Measurements from ENCODE around the gene DIDO1.

DIDO1 gene

DNA sequence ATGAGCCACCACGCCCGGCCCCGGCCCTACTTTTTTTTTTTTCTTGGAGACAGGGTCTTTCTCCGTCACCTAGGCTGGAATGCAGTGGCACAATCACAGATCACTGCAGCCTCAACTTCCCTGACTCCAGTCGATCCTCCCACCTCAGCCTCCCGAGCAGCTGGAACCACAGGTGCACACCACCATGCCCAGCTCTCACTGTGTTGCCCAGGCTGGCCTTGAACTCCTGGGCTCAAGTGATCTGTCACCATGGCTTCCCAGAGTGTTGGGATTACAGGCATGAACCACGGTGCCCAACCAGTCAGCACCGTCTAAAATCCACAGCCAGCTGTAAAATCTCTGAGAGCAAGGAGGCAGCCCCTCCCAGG, 43.6 kb upstream of the DIDO1 start:
- TF ChIP-seq, protein P1, sequence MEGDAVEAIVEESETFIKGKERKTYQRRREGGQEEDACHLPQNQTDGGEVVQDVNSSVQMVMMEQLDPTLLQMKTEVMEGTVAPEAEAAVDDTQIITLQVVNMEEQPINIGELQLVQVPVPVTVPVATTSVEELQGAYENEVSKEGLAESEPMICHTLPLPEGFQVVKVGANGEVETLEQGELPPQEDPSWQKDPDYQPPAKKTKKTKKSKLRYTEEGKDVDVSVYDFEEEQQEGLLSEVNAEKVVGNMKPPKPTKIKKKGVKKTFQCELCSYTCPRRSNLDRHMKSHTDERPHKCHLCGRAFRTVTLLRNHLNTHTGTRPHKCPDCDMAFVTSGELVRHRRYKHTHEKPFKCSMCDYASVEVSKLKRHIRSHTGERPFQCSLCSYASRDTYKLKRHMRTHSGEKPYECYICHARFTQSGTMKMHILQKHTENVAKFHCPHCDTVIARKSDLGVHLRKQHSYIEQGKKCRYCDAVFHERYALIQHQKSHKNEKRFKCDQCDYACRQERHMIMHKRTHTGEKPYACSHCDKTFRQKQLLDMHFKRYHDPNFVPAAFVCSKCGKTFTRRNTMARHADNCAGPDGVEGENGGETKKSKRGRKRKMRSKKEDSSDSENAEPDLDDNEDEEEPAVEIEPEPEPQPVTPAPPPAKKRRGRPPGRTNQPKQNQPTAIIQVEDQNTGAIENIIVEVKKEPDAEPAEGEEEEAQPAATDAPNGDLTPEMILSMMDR (IDR thresholded peaks at IDR 0.05) = no peak

DNA sequence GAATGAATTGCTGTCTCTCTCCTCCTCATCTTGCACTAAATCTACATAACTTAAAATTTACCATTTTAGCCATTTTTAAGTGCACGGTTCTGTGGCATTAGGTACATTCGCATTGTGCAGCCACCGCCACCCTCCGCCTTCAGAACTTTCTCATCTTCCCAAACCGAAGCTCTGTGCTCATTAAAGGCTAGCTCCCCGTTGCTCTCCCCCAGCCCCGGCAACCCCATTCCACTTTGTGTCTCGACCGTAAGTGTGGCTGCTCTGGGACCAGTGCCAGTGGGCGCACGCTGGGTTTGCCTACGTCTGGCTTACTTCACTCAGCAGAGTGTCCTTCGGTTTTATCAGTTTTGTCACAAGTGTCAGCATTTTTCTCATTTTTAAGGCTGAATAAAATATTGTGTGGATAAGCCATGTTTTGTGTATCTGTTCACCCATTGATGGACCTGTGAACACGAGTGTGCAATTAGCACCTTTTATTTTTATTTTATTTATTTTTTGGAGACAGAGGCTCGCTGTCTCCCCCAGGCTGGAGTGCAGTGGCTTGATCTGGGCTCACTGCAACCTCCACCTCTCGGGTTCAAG, 43.0 kb upstream of the DIDO1 start:
- TF ChIP-seq, protein P1 (IDR thresholded peaks at IDR 0.05) = no peak

DNA sequence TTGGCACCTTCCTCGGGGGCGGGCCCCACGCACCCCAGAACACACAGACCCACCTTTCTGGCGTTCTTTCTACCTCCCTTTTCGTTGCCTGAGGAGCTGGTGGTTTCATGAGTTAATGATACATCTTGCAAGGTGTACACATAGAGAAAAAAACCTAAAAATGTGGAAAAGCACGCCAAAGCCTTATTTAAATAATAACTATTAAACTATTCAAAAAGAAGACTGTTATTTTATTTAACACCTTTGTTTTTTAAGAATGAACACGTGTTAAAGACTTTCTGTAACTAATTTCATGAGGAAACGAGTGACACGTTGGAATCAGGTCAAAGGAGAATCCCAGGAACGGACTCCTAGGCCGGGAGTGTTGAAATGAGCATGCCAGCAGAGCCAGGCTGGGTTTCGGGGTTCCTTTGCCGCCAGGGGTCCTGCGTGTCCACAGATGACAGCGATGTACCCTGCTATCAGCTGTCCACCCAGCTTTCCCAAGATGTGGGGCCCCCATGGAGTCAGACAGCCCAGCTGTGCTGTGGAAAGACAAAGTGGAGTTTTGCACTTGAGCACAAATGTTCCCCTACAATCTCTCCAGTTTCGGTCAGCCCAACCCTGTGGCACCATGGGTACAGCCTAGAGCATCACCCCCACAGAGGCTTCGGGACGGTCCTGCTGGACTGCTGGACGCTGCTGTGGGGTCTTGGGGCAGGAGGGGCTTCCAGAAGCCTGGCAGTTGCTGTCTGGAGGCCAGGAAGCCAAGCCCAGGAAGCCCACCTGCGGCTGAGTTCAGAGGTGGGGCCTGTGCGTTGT, 42.3 kb upstream of the DIDO1 start:
- TF ChIP-seq, protein P1 (IDR thresholded peaks at IDR 0.05) = no peak

DNA sequence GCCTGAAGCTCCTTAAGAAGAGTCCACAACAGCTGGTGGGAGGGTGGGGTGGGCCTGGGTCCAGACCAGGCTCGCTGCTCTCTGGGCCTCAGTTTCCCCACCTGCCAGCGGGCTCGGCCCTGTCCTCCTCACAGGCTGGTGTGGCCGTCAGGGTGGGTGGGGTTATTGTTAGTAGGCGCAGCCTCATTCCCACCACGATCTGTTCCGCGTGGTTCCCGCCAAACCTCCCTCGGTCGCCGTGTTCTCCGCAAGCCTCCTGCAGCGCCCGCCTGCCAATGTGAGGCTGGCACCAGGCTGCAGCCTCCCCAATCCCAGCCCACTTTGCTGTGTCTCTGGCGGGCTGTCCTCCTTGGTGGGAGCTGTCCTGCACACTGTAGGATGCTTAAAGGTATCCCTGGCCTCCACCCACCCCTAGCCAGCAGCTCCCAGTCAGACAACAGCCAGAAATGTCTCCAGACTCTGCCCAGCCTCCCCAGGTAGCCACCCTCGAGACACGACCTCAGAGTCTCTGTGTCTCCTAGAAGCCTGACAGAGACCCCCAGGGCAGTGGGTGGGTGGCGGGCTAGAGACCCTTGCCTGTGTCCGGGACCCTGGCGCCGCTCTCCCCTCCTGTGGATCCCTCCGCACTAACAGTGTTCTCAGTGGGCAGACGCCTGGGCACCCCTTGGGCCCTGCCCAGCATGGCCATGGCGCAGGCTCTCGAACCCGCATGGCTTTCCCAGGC, 41.5 kb upstream of the DIDO1 start:
- TF ChIP-seq, protein P1 (IDR thresholded peaks at IDR 0.05) = no peak

DNA sequence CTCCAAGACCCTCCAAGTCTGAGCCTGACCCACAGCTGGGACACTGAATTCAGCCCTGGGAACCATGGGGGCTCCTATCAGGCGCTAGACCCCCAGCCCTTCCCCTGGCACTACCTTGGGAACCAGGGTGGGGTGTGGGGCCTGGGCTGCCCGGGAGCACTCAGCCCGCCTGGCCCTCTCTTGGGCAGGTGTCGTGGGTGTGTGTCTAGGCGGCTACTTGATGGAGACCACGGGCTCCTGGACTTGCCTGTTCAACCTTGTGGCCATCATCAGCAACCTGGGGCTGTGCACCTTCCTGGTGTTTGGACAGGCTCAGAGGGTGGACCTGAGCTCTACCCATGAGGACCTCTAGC, 40.8 kb upstream of the DIDO1 start:
- TF ChIP-seq, protein P1 (IDR thresholded peaks at IDR 0.05) = no peak

DNA sequence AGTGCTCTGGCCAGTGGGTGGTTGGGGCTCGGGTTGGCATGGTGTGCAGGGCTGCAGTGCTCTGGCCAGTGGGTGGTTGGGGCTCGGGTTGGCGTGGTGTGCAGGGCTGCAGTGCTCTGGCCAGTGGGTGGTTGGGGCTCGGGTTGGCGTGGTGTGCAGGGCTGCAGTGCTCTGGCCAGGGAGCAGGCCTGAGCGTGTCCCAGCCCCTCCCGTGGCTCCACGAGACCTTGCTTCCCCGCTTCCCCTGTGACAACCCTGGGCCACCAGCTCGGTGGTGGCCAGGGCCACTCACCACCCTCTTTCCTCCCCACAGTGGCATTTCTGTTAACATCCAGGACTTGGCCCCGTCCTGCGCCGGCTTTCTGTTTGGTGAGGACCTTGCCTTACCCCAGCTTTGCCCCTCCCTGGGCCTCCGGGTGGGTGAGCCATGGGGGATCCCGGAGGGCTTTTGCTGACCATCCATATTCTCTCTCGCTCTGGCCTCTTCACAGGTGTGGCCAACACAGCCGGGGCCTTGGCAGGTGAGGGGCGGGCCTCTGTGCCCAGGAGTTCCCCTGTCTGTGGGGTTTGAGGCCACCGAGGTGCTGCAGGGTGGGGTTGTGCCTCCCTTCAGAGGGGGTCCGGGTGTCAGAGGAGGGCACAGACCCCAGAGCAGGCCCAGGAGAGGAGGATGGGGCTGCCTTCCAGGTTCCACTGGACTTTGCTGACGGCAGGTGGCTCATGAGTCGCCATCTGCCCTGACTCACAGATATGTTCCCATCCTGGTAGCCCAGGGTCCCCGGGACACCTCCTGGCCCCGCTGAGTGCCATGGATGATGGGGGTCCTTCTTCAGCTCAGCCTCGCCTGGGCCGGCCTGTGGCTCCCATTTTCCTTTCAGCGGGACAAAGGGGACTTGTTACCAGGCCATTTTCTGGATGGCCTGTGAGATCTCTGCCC, 40.2 kb upstream of the DIDO1 start:
- TF ChIP-seq, protein P1 (IDR thresholded peaks at IDR 0.05) = no peak

DNA sequence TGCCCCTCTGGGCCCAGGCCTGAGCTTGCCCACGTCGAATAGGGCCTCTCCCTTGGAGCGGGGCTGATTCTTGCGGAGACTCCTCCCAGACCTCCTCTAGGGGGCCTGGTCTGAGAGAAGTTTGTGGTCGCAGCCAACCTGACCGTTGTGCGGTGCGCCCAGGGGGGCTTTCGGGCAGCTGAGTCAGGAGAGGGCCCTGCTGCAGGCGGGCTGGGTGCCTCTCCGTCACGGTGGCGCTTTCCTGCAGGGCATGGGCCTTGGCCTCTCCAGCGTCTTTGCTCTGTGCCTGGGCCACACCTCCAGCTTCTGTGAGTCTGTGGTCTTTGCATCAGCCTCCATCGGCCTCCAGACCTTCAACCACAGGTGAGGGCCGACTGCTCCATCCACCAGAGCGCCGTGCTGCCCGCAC, 39.1 kb upstream of the DIDO1 start:
- TF ChIP-seq, protein P1 (IDR thresholded peaks at IDR 0.05) = no peak

All from LNCAP (cell line).